WTC11 (cell line): ENCODE measurements around the gene PHACTR3. TPM values are rescaled to one million over a fixed set of nuclear protein-coding genes. Genes with fewer than 3 reads are reported as not detected.

Experiments
- ATAC-seq: fragments of 200-7000 bp; cut with Tn5 transposase; 2 replicates; pipeline ENCODE4 v1.10.0; 2021; ENCODE audit warnings: mild to moderate bottlenecking, moderate library complexity
- CTCF ChIA-PET: fragments of 300-600 bp; sonication (Branson Sonifier 250); formaldehyde crosslinking; loops from one replicate; lab custom pipeline; 2021; ENCODE audit warnings: antibody characterized with exemption; lab: Charles Lee
- POLR2A ChIA-PET: fragments of 350-600 bp; sonication (Branson Sonifier 250); formaldehyde crosslinking; loops from one replicate; lab custom pipeline; 2021; ENCODE audit warnings: antibody characterized with exemption; lab: Charles Lee
- DNase-seq: peaks from one replicate; pipeline ENCODE4 v3.0.0; 2021; ENCODE audit warnings: low spot score
- H3K27ac Mint-ChIP-seq: 2 replicates; pipeline ENCODE4 v1.8.0; 2021; ENCODE audit warnings: mixed read lengths
- H3K27me3 Mint-ChIP-seq: 2 replicates; pipeline ENCODE4 v1.8.0; 2021; ENCODE audit warnings: low read depth, mild to moderate bottlenecking, moderate library complexity, mixed read lengths
- H3K36me3 Mint-ChIP-seq: 2 replicates; pipeline ENCODE4 v1.8.0; 2021; ENCODE audit warnings: mixed read lengths
- H3K4me1 Mint-ChIP-seq: 2 replicates; pipeline ENCODE4 v1.8.0; 2022; ENCODE audit warnings: mixed read lengths
- H3K4me3 Mint-ChIP-seq: 2 replicates; pipeline ENCODE4 v1.8.0; 2021; ENCODE audit warnings: mild to moderate bottlenecking, moderate library complexity, mixed read lengths
- H3K9me3 Mint-ChIP-seq: 2 replicates; pipeline ENCODE4 v1.8.0; 2021; ENCODE audit warnings: mixed read lengths
- CREB1 ChIP-seq: sonication (generic); formaldehyde crosslinking; IDR thresholded peaks from 2 replicates; pipeline ENCODE4 v1.8.0; 2023; ENCODE audit warnings: mild to moderate bottlenecking, missing genetic modification reagents
- FOXK1 ChIP-seq: sonication (generic); formaldehyde crosslinking; IDR thresholded peaks from 2 replicates; pipeline ENCODE4 v1.8.0; 2022; ENCODE audit warnings: mild to moderate bottlenecking, moderate library complexity, missing genetic modification reagents
- GABPB1 ChIP-seq: sonication (generic); formaldehyde crosslinking; IDR thresholded peaks from 2 replicates; pipeline ENCODE4 v1.8.1; 2023; ENCODE audit warnings: mild to moderate bottlenecking, missing genetic modification reagents
- JAZF1 ChIP-seq: fragments of 250-450 bp; sonication (Bioruptor Pico); IDR thresholded peaks from 2 replicates; pipeline ENCODE4 v1.9.0; 2021; ENCODE audit warnings: moderate library complexity, mild to moderate bottlenecking, inconsistent platforms
- MXD4 ChIP-seq: fragments of 250-450 bp; sonication (Bioruptor Pico); IDR thresholded peaks from 2 replicates; pipeline ENCODE4 v1.8.0; 2021; ENCODE audit warnings: mild to moderate bottlenecking, moderate library complexity, borderline replicate concordance
- MYBL2 ChIP-seq: sonication (generic); formaldehyde crosslinking; IDR thresholded peaks from 2 replicates; pipeline ENCODE4 v1.8.1; 2023; ENCODE audit warnings: mild to moderate bottlenecking, moderate library complexity, missing genetic modification reagents
- NFE2L1 ChIP-seq: sonication (generic); formaldehyde crosslinking; IDR thresholded peaks from 2 replicates; pipeline ENCODE4 v1.8.1; 2023; ENCODE audit warnings: missing genetic modification reagents
- NR1H2 ChIP-seq: sonication (generic); formaldehyde crosslinking; IDR thresholded peaks from 2 replicates; pipeline ENCODE4 v1.9.0; 2021; ENCODE audit warnings: mild to moderate bottlenecking, moderate library complexity, missing genetic modification reagents
- OVOL2 ChIP-seq: fragments of 250-450 bp; sonication (Bioruptor Pico); IDR thresholded peaks from 2 replicates; pipeline ENCODE4 v1.9.0; 2021; ENCODE audit warnings: mild to moderate bottlenecking, borderline replicate concordance
- SP1 ChIP-seq: sonication (generic); formaldehyde crosslinking; conservative IDR thresholded peaks from 2 replicates; pipeline ENCODE4 v1.8.1; 2022; ENCODE audit warnings: missing genetic modification reagents
- ZNF317 ChIP-seq: sonication (generic); formaldehyde crosslinking; IDR thresholded peaks from 2 replicates; pipeline ENCODE4 v1.8.1; 2023; ENCODE audit warnings: low read depth, mild to moderate bottlenecking, moderate library complexity, missing genetic modification reagents, borderline replicate concordance
- total RNA-seq: library from RNA; stranded (reverse); gene quantifications from 3 replicates; pipeline ENCODE4 v1.2.3, GENCODE V29; 2021
- TF ChIP-seq, protein P1 (sequence below): fragments of 250-450 bp; sonication (Bioruptor Pico); IDR thresholded peaks from 2 replicates; pipeline ENCODE4 v1.9.0; 2021; ENCODE audit warnings: mild to moderate bottlenecking
- TF ChIP-seq, protein P2 (sequence below): sonication (generic); formaldehyde crosslinking; IDR thresholded peaks from 2 replicates; pipeline ENCODE4 v1.8.1; 2023; ENCODE audit warnings: mild to moderate bottlenecking, missing genetic modification reagents, moderate library complexity
- TF ChIP-seq, protein P3 (sequence below): sonication (generic); formaldehyde crosslinking; IDR thresholded peaks from 2 replicates; pipeline ENCODE4 v1.8.0; 2023; ENCODE audit warnings: missing genetic modification reagents
- TF ChIP-seq, protein P4 (sequence below): fragments of 250-450 bp; sonication (Bioruptor Pico); IDR thresholded peaks from 2 replicates; pipeline ENCODE4 v1.9.0; 2021; ENCODE audit warnings: mild to moderate bottlenecking
- TF ChIP-seq, protein P5 (sequence below): sonication (generic); formaldehyde crosslinking; IDR thresholded peaks from 2 replicates; pipeline ENCODE4 v1.8.1; 2023; ENCODE audit warnings: mild to moderate bottlenecking, missing genetic modification reagents
- TF ChIP-seq, protein P6 (sequence below): sonication (generic); formaldehyde crosslinking; IDR thresholded peaks from 2 replicates; pipeline ENCODE4 v1.8.0; 2023; ENCODE audit warnings: mild to moderate bottlenecking, missing genetic modification reagents
- TF ChIP-seq, protein P7 (sequence below): sonication (generic); formaldehyde crosslinking; conservative IDR thresholded peaks from 2 replicates; pipeline ENCODE4 v1.8.1; 2022; ENCODE audit warnings: mild to moderate bottlenecking, missing genetic modification reagents
- TF ChIP-seq, protein P8 (sequence below): sonication (generic); formaldehyde crosslinking; IDR thresholded peaks from 2 replicates; pipeline ENCODE4 v1.8.0; 2023; ENCODE audit warnings: missing genetic modification reagents, mild to moderate bottlenecking, borderline replicate concordance

Gene PHACTR3
- total RNA-seq, 1 experiment from 2014 or later, result 0.28 TPM

DNA sequence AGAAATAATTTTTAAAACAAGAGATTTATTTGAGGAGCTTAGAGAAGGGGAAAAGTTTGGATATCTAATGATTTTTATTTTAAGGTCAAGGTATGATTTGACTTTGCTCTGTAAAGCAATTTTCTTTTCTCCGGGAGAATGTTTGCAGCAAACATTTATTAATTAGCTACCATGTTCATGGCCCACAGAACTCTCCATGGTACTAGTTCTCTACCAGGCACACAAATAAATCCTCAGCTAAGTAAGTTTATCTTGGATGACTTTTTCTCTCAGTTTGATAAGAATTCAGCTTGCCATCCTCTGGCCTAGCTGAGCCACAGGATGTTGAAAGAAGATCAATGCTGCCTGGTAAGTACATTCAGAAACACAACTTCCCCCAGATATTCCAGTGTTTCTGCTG lies 94.3 kb downstream of the PHACTR3 start:
- POLR2A ChIA-PET, result interaction anchor here (0.5 kb wide), 1 partner anchor 54 kb away, joined by 3 read pairs; no protein-coding TSS in a partner anchor
- CTCF ChIA-PET, result no interaction called here
- no peaks in the 10 kb centered on the region for H3K4me1 Mint-ChIP-seq
- H3K9me3 Mint-ChIP-seq, result no peaks in the 10 kb centered on the region
- no peaks in the 10 kb centered on the region for H3K36me3 Mint-ChIP-seq
- H3K27me3 Mint-ChIP-seq, result peaks cover 74% of the 10 kb centered on the region
- TF ChIP-seq MYBL2 (no peak), OVOL2 (no peak), FOXK1 (CRISPR knock-in tag) (no peak), MXD4 (CRISPR knock-in tag) (no peak)
- TF ChIP-seq, protein P1, sequence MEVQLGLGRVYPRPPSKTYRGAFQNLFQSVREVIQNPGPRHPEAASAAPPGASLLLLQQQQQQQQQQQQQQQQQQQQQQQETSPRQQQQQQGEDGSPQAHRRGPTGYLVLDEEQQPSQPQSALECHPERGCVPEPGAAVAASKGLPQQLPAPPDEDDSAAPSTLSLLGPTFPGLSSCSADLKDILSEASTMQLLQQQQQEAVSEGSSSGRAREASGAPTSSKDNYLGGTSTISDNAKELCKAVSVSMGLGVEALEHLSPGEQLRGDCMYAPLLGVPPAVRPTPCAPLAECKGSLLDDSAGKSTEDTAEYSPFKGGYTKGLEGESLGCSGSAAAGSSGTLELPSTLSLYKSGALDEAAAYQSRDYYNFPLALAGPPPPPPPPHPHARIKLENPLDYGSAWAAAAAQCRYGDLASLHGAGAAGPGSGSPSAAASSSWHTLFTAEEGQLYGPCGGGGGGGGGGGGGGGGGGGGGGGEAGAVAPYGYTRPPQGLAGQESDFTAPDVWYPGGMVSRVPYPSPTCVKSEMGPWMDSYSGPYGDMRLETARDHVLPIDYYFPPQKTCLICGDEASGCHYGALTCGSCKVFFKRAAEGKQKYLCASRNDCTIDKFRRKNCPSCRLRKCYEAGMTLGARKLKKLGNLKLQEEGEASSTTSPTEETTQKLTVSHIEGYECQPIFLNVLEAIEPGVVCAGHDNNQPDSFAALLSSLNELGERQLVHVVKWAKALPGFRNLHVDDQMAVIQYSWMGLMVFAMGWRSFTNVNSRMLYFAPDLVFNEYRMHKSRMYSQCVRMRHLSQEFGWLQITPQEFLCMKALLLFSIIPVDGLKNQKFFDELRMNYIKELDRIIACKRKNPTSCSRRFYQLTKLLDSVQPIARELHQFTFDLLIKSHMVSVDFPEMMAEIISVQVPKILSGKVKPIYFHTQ (CRISPR knock-in tag), result no peak
- no peak overlapping the region for H3K27ac Mint-ChIP-seq
- DNase-seq (no peak), ATAC-seq (no peak)
- no peak overlapping the region for H3K4me3 Mint-ChIP-seq

DNA sequence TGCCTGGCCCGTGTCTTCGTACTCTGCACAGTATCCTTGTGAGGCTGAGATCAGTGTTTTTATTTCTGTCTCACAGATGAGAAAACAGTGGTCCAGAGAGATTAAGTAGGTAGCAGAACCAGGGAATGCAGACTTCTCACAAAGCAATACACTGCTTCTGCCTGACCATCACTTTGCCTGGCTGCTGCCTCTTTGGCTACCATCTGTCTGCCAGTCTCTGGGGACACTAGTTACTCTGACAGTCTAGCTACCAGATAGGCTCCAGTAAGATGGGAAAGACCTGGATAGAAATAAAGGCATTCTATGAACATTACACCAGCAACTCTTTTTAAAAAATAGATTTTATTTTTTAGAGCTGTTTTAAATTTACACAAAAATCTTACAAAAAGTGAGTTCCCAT lies 96.9 kb downstream of the PHACTR3 start:
- ChIA-PET POLR2A (no interaction called here), CTCF (no interaction called here)
- Mint-ChIP-seq H3K27me3 (peaks cover 61% of the 10 kb centered on the region), H3K36me3 (no peaks in the 10 kb centered on the region), H3K4me1 (peaks cover 9% of the 10 kb centered on the region), H3K27ac (no peak overlapping the region), H3K4me3 (no peak overlapping the region), H3K9me3 (no peaks in the 10 kb centered on the region)
- DNase-seq, result no peak
- ATAC-seq, result no peak
- TF ChIP-seq CREB1, result no peak
- no peak for TF ChIP-seq JAZF1 (CRISPR knock-in tag)
- TF ChIP-seq GABPB1 (CRISPR knock-in tag), result no peak
- TF ChIP-seq, protein P2, sequence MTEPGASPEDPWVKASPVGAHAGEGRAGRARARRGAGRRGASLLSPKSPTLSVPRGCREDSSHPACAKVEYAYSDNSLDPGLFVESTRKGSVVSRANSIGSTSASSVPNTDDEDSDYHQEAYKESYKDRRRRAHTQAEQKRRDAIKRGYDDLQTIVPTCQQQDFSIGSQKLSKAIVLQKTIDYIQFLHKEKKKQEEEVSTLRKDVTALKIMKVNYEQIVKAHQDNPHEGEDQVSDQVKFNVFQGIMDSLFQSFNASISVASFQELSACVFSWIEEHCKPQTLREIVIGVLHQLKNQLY (CRISPR knock-in tag), result no peak

DNA sequence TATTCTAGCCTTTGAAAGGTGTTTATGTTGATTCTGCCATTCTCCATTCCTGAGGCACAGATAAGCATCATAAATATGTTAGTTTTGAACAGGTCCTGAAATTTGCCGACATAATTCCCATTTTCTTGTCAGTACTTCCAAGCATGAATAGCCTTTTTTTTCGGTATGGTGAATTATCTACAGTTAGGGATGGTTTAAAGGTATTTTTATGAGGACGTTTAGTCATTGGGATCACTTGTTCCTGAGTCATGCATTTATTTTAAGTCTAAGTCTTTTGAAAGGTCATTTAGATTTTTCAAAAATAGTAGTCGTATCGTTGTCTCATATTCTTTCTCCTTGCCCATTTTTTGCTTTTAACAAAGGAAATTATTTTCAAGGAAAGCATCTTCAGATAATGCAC lies 98.7 kb downstream of the PHACTR3 start:
- peaks cover 10% of the 10 kb centered on the region for H3K4me1 Mint-ChIP-seq
- POLR2A ChIA-PET, result no interaction called here
- H3K27me3 Mint-ChIP-seq, result peaks cover 46% of the 10 kb centered on the region
- no peak overlapping the region for H3K4me3 Mint-ChIP-seq
- no peaks in the 10 kb centered on the region for H3K36me3 Mint-ChIP-seq
- ATAC-seq (no peak), DNase-seq (no peak)
- no peak overlapping the region for H3K27ac Mint-ChIP-seq
- CTCF ChIA-PET, result interaction anchor here (0.6 kb wide), 1 partner anchor 131 kb away, joined by 3 read pairs; no protein-coding TSS in a partner anchor
- H3K9me3 Mint-ChIP-seq, result peaks cover 5% of the 10 kb centered on the region
- TF ChIP-seq, protein P3, sequence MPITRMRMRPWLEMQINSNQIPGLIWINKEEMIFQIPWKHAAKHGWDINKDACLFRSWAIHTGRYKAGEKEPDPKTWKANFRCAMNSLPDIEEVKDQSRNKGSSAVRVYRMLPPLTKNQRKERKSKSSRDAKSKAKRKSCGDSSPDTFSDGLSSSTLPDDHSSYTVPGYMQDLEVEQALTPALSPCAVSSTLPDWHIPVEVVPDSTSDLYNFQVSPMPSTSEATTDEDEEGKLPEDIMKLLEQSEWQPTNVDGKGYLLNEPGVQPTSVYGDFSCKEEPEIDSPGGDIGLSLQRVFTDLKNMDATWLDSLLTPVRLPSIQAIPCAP (CRISPR knock-in tag), result no peak
- TF ChIP-seq ZNF317 (no peak), NFE2L1 (CRISPR knock-in tag) (no peak), NR1H2 (CRISPR knock-in tag) (no peak), SP1 (CRISPR knock-in tag) (no peak)
- TF ChIP-seq, protein P4, sequence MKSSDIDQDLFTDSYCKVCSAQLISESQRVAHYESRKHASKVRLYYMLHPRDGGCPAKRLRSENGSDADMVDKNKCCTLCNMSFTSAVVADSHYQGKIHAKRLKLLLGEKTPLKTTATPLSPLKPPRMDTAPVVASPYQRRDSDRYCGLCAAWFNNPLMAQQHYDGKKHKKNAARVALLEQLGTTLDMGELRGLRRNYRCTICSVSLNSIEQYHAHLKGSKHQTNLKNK (CRISPR knock-in tag), result no peak
- TF ChIP-seq, protein P5, sequence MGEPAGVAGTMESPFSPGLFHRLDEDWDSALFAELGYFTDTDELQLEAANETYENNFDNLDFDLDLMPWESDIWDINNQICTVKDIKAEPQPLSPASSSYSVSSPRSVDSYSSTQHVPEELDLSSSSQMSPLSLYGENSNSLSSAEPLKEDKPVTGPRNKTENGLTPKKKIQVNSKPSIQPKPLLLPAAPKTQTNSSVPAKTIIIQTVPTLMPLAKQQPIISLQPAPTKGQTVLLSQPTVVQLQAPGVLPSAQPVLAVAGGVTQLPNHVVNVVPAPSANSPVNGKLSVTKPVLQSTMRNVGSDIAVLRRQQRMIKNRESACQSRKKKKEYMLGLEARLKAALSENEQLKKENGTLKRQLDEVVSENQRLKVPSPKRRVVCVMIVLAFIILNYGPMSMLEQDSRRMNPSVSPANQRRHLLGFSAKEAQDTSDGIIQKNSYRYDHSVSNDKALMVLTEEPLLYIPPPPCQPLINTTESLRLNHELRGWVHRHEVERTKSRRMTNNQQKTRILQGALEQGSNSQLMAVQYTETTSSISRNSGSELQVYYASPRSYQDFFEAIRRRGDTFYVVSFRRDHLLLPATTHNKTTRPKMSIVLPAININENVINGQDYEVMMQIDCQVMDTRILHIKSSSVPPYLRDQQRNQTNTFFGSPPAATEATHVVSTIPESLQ, result no peak
- TF ChIP-seq, protein P6, sequence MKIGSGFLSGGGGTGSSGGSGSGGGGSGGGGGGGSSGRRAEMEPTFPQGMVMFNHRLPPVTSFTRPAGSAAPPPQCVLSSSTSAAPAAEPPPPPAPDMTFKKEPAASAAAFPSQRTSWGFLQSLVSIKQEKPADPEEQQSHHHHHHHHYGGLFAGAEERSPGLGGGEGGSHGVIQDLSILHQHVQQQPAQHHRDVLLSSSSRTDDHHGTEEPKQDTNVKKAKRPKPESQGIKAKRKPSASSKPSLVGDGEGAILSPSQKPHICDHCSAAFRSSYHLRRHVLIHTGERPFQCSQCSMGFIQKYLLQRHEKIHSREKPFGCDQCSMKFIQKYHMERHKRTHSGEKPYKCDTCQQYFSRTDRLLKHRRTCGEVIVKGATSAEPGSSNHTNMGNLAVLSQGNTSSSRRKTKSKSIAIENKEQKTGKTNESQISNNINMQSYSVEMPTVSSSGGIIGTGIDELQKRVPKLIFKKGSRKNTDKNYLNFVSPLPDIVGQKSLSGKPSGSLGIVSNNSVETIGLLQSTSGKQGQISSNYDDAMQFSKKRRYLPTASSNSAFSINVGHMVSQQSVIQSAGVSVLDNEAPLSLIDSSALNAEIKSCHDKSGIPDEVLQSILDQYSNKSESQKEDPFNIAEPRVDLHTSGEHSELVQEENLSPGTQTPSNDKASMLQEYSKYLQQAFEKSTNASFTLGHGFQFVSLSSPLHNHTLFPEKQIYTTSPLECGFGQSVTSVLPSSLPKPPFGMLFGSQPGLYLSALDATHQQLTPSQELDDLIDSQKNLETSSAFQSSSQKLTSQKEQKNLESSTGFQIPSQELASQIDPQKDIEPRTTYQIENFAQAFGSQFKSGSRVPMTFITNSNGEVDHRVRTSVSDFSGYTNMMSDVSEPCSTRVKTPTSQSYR, result no peak
- TF ChIP-seq, protein P7, sequence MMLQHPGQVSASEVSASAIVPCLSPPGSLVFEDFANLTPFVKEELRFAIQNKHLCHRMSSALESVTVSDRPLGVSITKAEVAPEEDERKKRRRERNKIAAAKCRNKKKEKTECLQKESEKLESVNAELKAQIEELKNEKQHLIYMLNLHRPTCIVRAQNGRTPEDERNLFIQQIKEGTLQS (CRISPR knock-in tag), result no peak
- TF ChIP-seq, protein P8, sequence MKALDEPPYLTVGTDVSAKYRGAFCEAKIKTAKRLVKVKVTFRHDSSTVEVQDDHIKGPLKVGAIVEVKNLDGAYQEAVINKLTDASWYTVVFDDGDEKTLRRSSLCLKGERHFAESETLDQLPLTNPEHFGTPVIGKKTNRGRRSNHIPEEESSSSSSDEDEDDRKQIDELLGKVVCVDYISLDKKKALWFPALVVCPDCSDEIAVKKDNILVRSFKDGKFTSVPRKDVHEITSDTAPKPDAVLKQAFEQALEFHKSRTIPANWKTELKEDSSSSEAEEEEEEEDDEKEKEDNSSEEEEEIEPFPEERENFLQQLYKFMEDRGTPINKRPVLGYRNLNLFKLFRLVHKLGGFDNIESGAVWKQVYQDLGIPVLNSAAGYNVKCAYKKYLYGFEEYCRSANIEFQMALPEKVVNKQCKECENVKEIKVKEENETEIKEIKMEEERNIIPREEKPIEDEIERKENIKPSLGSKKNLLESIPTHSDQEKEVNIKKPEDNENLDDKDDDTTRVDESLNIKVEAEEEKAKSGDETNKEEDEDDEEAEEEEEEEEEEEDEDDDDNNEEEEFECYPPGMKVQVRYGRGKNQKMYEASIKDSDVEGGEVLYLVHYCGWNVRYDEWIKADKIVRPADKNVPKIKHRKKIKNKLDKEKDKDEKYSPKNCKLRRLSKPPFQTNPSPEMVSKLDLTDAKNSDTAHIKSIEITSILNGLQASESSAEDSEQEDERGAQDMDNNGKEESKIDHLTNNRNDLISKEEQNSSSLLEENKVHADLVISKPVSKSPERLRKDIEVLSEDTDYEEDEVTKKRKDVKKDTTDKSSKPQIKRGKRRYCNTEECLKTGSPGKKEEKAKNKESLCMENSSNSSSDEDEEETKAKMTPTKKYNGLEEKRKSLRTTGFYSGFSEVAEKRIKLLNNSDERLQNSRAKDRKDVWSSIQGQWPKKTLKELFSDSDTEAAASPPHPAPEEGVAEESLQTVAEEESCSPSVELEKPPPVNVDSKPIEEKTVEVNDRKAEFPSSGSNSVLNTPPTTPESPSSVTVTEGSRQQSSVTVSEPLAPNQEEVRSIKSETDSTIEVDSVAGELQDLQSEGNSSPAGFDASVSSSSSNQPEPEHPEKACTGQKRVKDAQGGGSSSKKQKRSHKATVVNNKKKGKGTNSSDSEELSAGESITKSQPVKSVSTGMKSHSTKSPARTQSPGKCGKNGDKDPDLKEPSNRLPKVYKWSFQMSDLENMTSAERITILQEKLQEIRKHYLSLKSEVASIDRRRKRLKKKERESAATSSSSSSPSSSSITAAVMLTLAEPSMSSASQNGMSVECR (CRISPR knock-in tag), result no peak
